SHP77 (cell line): Measurements from ENCODE around the gene RPLP2.

ENCODE experiments used
- DNase-seq, 2 experiments: peaks; one replicate each; lab custom pipeline; 2025; lab: John Stamatoyannopoulos, UW

RPLP2 gene

GRCh38 chr11:824292-824880 lies 14.6 kb downstream of the RPLP2 start:
- DNase-seq = peak; percentile 58 to 71

- no peak for DNase-seq
These were observed 15.2 kb downstream of the RPLP2 start for GRCh38 chr11:824942-825341.

- DNase-seq = no peak
These were observed 15.8 kb downstream of the RPLP2 start for GRCh38 chr11:825366-826226.

GRCh38 chr11:826227-826621 lies 16.5 kb downstream of the RPLP2 start:
- DNase-seq = no peak

GRCh38 chr11:826836-827145 lies 17.0 kb downstream of the RPLP2 start:
- no peak for DNase-seq

- DNase-seq = no peak
These were observed 17.6 kb downstream of the RPLP2 start for GRCh38 chr11:827146-827896.

- DNase-seq = no peak
These were observed 18.1 kb downstream of the RPLP2 start, which contains the start of gene CRACR2B for GRCh38 chr11:827897-828192. CRACR2B (plus strand) TSS chr11:827919; CDS start chr11:828608, 689 bp downstream.

- no peak for DNase-seq
These were observed 18.9 kb downstream of the RPLP2 start for GRCh38 chr11:828506-829175.

GRCh38 chr11:829176-829846 lies 19.5 kb downstream of the RPLP2 start:
- no peak for DNase-seq

- no peak for DNase-seq
These were observed 20.1 kb downstream of the RPLP2 start for GRCh38 chr11:829847-830294.

GRCh38 chr11:830295-831117 lies 20.7 kb downstream of the RPLP2 start:
- DNase-seq = no peak

GRCh38 chr11:831118-831864 lies 21.5 kb downstream of the RPLP2 start:
- peak in 1 of 2 experiments; percentile 59 for DNase-seq

- no peak for DNase-seq
These were observed 22.3 kb downstream of the RPLP2 start for GRCh38 chr11:831961-832528.

GRCh38 chr11:832529-833113 lies 22.9 kb downstream of the RPLP2 start, which contains the start of gene CD151:
CD151 (plus strand) TSS chr11:832952; CDS start chr11:836070, 3,118 bp downstream.
- peak in 1 of 2 experiments; percentile 45 for DNase-seq

GRCh38 chr11:833114-833791 lies 23.5 kb downstream of the RPLP2 start:
- no peak for DNase-seq

GRCh38 chr11:833849-834311 lies 24.1 kb downstream of the RPLP2 start:
- no peak for DNase-seq

GRCh38 chr11:834371-835316 lies 24.9 kb downstream of the RPLP2 start:
- peak in 1 of 2 experiments; percentile 30 for DNase-seq
